ENCODE data around the gene ZNF574. TPM values are rescaled to one million over a fixed set of nuclear protein-coding genes. Genes with fewer than 3 reads are reported as not detected.

The ZNF574 gene
- total and polyA plus RNA-seq, 12 donors: 3.4 to 11.1 (median 8.0) TPM

DNA sequence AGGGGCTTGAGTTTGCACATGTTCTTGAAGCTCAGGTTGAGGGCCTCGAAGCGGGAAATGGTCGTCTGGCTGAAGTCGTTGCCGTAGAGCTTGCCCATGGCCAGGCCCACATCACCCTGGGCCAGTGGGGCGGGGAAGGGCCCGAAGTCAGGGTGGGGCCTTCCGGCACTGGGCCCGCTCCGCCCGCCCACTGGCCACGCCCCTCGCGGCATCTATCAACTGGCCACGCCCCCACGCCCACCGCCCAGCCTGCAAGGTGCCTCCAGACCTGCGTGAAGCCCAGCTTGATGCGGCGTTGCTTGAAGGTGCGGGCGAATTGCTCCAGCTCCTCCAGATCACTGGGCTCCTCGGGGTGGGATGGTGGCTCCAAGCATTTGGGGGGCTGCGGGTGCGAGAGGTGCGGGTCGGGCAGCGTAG lies 19.9 kb downstream of the ZNF574 start:
- Histone ChIP-seq H3K36me3 (peaks cover 0 to 48% (median 0%) of the 10 kb centered on the region in 9 donors), H3K4me3 (no peak overlapping the region), H3K9me3 (no peaks in the 10 kb centered on the region), H3K27me3 (peaks cover 0 to 27% (median 22%) of the 10 kb centered on the region in 7 donors), H3K27ac (no peak overlapping the region), H3K4me1 (peaks cover 0 to 14% (median 4%) of the 10 kb centered on the region in 9 donors)
- no peak for DNase-seq
- intact Hi-C loops (cut with DNase I): no loop called here
- WGBS, 2 donors: 15 to 19% methylated on average over 28 of the region's 28 CpGs
- no peak for ATAC-seq
- TF ChIP-seq, protein P1, sequence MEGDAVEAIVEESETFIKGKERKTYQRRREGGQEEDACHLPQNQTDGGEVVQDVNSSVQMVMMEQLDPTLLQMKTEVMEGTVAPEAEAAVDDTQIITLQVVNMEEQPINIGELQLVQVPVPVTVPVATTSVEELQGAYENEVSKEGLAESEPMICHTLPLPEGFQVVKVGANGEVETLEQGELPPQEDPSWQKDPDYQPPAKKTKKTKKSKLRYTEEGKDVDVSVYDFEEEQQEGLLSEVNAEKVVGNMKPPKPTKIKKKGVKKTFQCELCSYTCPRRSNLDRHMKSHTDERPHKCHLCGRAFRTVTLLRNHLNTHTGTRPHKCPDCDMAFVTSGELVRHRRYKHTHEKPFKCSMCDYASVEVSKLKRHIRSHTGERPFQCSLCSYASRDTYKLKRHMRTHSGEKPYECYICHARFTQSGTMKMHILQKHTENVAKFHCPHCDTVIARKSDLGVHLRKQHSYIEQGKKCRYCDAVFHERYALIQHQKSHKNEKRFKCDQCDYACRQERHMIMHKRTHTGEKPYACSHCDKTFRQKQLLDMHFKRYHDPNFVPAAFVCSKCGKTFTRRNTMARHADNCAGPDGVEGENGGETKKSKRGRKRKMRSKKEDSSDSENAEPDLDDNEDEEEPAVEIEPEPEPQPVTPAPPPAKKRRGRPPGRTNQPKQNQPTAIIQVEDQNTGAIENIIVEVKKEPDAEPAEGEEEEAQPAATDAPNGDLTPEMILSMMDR (IDR thresholded peaks at IDR 0.05): no peak

DNA sequence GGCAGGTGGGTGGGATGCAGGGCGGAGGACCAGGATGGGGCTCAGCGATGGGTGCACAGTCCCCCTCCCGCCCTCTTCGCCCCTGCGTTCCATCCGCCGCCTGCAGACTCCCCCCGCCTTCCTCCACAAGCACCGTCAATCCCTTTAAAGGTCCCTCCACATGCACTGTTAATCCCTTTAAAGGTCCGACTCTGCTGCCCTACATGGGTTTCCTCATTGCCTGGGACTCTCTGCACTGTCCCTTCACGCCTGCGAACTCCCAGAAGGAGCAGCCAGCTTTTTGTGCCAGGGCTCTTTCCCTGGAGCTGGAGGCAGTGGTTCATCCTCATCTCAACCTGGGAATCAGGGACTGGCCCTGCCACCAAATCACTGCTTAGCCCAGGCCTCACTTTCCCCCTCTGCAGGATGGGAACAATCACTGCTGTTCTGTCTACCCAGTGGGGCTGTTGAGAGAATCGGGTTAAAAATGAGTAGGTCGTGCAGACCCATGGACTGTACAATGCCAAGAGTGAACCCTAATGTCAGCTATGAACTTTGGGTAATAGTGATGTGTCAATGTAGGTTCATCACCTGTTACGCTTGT lies 20.4 kb downstream of the ZNF574 start:
- peaks cover 0 to 11% (median 4%) of the 10 kb centered on the region in 9 donors for H3K4me1 ChIP-seq
- no peak overlapping the region for H3K4me3 ChIP-seq
- H3K9me3 ChIP-seq: no peaks in the 10 kb centered on the region
- intact Hi-C loops (cut with DNase I): no loop called here
- no peak overlapping the region for H3K27ac ChIP-seq
- 28 to 38% methylated on average over 15 of the region's 15 CpGs for WGBS, 2 donors
- peaks cover 0 to 27% (median 22%) of the 10 kb centered on the region in 7 donors for H3K27me3 ChIP-seq
- peaks cover 0 to 48% (median 0%) of the 10 kb centered on the region in 9 donors for H3K36me3 ChIP-seq
- no peak for ATAC-seq
- TF ChIP-seq, protein P1 (IDR thresholded peaks at IDR 0.05): no peak
- no peak for DNase-seq

DNA sequence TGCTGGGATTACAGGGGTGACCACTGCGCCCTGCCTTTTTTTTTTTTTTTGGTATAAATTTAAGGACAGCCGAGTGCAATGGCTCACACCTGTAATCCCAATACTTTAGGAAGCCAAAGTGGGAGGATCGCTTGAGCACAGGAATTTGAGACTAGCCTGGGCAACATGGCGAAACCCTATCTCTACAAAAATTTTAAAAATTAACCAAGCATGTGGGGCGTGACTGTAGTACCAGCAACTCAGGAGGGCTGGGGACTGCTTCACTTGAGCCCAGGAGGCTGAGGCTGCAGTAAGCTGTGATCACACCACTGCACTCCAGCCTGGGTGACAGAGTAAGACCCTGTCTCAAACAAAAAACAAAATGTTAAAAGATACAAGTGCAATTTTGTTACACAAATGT lies 21.5 kb downstream of the ZNF574 start:
- H3K9me3 ChIP-seq: no peaks in the 10 kb centered on the region
- no peak overlapping the region for H3K27ac ChIP-seq
- intact Hi-C loops (cut with DNase I): no loop called here
- TF ChIP-seq, protein P1 (IDR thresholded peaks at IDR 0.05): no peak
- peaks cover 0 to 1% (median 0%) of the 10 kb centered on the region in 9 donors for H3K4me1 ChIP-seq
- no peak for ATAC-seq
- WGBS, 2 donors: 80 to 85% methylated on average over 5 of the region's 5 CpGs
- H3K4me3 ChIP-seq: no peak overlapping the region
- no peak for DNase-seq
- peaks cover 0 to 48% (median 0%) of the 10 kb centered on the region in 9 donors for H3K36me3 ChIP-seq
- peaks cover 0 to 27% (median 22%) of the 10 kb centered on the region in 7 donors for H3K27me3 ChIP-seq

DNA sequence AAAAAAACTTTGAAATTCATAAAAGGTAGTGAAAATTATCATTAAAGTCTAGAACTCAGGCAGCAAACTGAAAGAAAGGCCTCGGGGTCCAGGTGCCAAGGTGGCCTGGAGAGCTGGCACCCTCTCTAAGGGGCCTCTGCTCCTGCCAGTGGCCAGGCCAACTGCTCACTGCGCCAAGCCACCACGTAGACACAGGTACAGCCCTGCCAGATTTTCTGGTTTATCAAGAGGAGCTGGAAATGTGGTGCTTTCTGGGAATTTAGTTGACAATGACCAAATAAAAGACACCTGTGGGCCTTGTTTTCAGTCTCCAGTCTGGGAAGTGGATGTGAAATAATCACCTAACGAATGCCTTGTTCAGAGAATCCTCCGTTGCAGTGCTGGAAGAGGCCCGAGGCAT lies 22.8 kb downstream of the ZNF574 start:
- DNase-seq (no peak), ATAC-seq (no peak)
- Histone ChIP-seq H3K27ac (no peak overlapping the region), H3K4me1 (no peaks in the 10 kb centered on the region), H3K36me3 (peaks cover 0 to 43% (median 0%) of the 10 kb centered on the region in 9 donors), H3K4me3 (no peak overlapping the region), H3K9me3 (no peaks in the 10 kb centered on the region), H3K27me3 (peaks cover 0 to 27% (median 22%) of the 10 kb centered on the region in 7 donors)
- TF ChIP-seq, protein P1 (IDR thresholded peaks at IDR 0.05): no peak
- intact Hi-C loops (cut with DNase I): no loop called here
- WGBS, 2 donors: 84 to 90% methylated on average over 6 of the region's 6 CpGs

Data from heart right ventricle (tissue), 16 donors.